RWPE2 (cell line): ENCODE data around the gene PRDX2.

Experiments used
- ATAC-seq: fragments of 200-7000 bp; cut with Tn5 transposase; 3 replicates; pipeline ENCODE4 v1.9.1; 2021; ENCODE audit warnings: low read depth
- DNase-seq: peaks from one replicate; pipeline ENCODE4 v3.0.0-alpha.2; 2020; ENCODE audit warnings: low spot score
- H3K27ac ChIP-seq: fragments of 450-650 bp; 2 replicates; pipeline ENCODE4 v1.5.1; 2017; ENCODE audit warnings: mild to moderate bottlenecking; ENCODE audit not compliant: poor library complexity, severe bottlenecking
- H3K27me3 ChIP-seq: fragments of 250-450 bp; sonication (Bioruptor Pico); 2 replicates; pipeline ENCODE4 v1.5.1; 2021; ENCODE audit warnings: mild to moderate bottlenecking, moderate library complexity; ENCODE audit not compliant: insufficient read depth, poor library complexity, severe bottlenecking
- H3K36me3 ChIP-seq: fragments of 250-450 bp; sonication (Bioruptor Pico); 2 replicates; pipeline ENCODE4 v1.5.1; 2020; ENCODE audit warnings: low read depth, mild to moderate bottlenecking, moderate library complexity
- H3K4me1 ChIP-seq: fragments of 250-450 bp; sonication (Bioruptor Pico); 2 replicates; pipeline ENCODE4 v1.5.1; 2021; ENCODE audit warnings: mild to moderate bottlenecking, moderate library complexity; ENCODE audit not compliant: insufficient read depth, poor library complexity, severe bottlenecking
- H3K4me3 ChIP-seq: fragments of 250-450 bp; sonication (Bioruptor Pico); 2 replicates; pipeline ENCODE4 v1.5.1; 2021; ENCODE audit warnings: mild to moderate bottlenecking, moderate library complexity; ENCODE audit not compliant: severe bottlenecking
- H3K9me3 ChIP-seq: fragments of 250-450 bp; sonication (Bioruptor Pico); 2 replicates; pipeline ENCODE4 v1.5.1; 2021; ENCODE audit warnings: mild to moderate bottlenecking, moderate library complexity; ENCODE audit not compliant: severe bottlenecking
- TF ChIP-seq, protein P1 (sequence below): fragments of 450-650 bp; IDR thresholded peaks from one replicate; pipeline ENCODE4 v1.5.1; 2017; ENCODE audit warnings: mild to moderate bottlenecking, moderate library complexity; ENCODE audit not compliant: poor library complexity, severe bottlenecking

Gene PRDX2

DNA sequence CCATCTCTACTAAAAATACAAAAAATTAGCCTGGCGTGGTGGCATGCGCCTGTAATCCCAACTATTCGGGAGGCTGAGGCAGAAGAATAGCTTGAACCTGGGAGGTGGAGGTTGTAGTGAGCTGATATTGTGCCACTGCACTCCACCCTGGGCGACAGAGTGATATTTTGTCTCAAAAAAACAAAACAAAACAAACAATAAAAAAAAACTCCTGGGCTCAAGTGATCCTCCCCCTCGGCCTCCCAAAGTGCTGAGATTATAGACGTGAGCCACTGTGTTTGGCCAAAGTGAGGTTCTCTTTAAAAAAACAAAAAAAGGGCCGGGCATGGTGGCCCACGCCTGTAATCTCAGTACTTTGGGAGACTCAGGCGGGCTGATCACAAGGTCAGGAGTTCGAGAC is 14.1 kb downstream of the PRDX2 start:
- Histone ChIP-seq H3K4me3 (no peak overlapping the region), H3K9me3 (no peaks in the 10 kb centered on the region), H3K27me3 (no peaks in the 10 kb centered on the region), H3K27ac (peak overlapping the region; percentile 99), H3K36me3 (peaks cover 8% of the 10 kb centered on the region), H3K4me1 (peaks cover 59% of the 10 kb centered on the region)
- ATAC-seq: no peak
- TF ChIP-seq, protein P1, sequence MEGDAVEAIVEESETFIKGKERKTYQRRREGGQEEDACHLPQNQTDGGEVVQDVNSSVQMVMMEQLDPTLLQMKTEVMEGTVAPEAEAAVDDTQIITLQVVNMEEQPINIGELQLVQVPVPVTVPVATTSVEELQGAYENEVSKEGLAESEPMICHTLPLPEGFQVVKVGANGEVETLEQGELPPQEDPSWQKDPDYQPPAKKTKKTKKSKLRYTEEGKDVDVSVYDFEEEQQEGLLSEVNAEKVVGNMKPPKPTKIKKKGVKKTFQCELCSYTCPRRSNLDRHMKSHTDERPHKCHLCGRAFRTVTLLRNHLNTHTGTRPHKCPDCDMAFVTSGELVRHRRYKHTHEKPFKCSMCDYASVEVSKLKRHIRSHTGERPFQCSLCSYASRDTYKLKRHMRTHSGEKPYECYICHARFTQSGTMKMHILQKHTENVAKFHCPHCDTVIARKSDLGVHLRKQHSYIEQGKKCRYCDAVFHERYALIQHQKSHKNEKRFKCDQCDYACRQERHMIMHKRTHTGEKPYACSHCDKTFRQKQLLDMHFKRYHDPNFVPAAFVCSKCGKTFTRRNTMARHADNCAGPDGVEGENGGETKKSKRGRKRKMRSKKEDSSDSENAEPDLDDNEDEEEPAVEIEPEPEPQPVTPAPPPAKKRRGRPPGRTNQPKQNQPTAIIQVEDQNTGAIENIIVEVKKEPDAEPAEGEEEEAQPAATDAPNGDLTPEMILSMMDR: no peak
- DNase-seq: no peak

DNA sequence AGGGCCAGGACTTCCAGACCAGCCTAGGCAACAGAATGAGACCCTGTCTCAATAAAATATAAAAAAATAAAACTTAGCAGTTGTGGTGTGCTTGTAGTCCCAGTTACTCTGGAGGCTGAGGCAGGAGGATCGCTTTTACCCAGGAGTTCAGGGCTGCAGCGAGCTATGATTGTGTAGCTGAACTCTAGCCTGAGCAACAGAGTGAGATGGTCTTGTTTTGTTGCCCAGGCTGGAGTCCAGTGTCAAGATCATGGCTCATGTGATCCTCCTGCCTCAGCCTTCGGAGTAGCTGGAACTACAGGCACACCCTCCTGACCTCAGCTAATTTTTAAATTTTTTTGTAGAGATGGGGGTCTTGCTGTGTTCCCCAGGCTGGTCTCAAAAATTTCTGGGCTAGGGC is 14.6 kb downstream of the PRDX2 start:
- DNase-seq (no peak), ATAC-seq (no peak)
- H3K27ac ChIP-seq: peak overlapping the region; percentile 99
- H3K4me1 ChIP-seq: peaks cover 59% of the 10 kb centered on the region
- no peak overlapping the region for H3K4me3 ChIP-seq
- peaks cover 3% of the 10 kb centered on the region for H3K36me3 ChIP-seq
- TF ChIP-seq, protein P1: no peak
- no peaks in the 10 kb centered on the region for H3K9me3 ChIP-seq
- no peaks in the 10 kb centered on the region for H3K27me3 ChIP-seq

DNA sequence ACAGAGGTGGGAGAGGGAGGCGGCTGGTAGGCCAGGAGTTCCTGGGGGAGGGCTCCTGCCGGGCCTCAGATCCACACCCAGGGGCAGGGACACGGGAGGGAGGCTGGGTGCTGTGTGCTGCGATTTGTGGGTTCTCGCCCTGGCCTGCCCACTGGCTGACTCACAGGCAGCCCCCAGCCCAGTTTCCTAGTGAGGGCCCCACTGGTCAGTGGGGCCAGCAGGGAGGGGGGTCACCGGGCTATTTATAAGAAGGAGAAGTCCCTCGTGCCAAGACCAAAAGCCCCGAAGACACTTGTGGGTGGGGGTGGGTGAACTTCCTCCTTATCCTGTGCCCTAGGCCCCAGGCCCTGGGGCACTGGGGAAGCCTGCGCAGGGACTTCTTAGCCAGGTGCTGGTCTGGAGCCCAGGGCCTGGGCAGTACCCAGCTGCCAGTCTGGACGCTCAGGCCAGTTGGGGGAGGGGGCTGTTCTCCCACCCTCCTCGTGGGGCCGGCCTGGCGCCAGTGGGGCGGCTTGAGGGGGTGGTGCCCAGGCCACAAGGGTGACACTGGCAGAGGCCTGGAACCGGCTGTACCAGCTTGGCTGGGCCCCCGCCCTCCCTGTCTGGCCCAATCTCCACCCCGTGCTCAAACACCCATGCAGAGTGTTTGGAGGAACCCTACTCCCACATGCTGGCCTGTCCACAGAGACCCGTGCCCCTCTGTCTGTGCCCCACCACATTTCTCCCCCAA is 15.3 kb downstream of the PRDX2 start:
- Histone ChIP-seq H3K4me3 (no peak overlapping the region), H3K9me3 (no peaks in the 10 kb centered on the region), H3K27ac (peak overlapping the region; percentile 99), H3K27me3 (no peaks in the 10 kb centered on the region), H3K36me3 (no peaks in the 10 kb centered on the region), H3K4me1 (peaks cover 59% of the 10 kb centered on the region)
- TF ChIP-seq, protein P1: no peak
- DNase-seq: no peak
- no peak for ATAC-seq

DNA sequence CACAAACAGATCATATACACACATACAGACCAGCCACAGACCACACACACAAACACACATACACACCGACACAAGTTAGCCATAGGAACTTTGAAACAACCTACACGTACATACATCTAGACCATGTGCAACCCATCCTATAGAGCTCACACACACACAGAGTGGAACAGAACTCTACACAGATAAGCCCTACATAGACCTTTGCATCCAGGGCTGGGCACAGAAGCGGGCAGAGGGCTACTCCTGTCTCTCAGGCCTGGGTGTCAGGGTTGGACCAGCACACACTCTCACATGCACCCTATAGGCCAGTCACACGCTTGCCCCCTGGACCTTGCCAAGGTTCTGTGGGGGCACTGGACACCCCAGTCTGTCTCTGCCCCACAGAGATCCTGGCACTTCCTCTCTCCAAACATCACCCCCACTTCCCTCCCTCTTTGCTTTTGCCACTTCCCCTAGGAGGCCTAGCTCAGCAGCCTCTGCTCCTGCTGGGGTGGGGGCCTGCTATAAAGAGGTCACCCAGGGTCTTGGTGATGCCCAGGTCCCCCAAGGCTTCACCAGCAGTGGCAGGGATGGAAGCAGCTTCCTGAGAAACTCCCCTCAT is 16.1 kb downstream of the PRDX2 start:
- H3K9me3 ChIP-seq: no peaks in the 10 kb centered on the region
- DNase-seq: no peak
- H3K36me3 ChIP-seq: no peaks in the 10 kb centered on the region
- no peak for ATAC-seq
- peak overlapping the region; percentile 99 for H3K27ac ChIP-seq
- no peak overlapping the region for H3K4me3 ChIP-seq
- H3K27me3 ChIP-seq: no peaks in the 10 kb centered on the region
- peaks cover 54% of the 10 kb centered on the region for H3K4me1 ChIP-seq
- TF ChIP-seq, protein P1: no peak
